ENCODE results near the gene FTL. TPM values are rescaled to one million over a fixed set of nuclear protein-coding genes. Genes with fewer than 3 reads are reported as not detected.

FTL gene
- total RNA-seq, result 1,218 and 2,784 TPM in 2 replicates

DNA sequence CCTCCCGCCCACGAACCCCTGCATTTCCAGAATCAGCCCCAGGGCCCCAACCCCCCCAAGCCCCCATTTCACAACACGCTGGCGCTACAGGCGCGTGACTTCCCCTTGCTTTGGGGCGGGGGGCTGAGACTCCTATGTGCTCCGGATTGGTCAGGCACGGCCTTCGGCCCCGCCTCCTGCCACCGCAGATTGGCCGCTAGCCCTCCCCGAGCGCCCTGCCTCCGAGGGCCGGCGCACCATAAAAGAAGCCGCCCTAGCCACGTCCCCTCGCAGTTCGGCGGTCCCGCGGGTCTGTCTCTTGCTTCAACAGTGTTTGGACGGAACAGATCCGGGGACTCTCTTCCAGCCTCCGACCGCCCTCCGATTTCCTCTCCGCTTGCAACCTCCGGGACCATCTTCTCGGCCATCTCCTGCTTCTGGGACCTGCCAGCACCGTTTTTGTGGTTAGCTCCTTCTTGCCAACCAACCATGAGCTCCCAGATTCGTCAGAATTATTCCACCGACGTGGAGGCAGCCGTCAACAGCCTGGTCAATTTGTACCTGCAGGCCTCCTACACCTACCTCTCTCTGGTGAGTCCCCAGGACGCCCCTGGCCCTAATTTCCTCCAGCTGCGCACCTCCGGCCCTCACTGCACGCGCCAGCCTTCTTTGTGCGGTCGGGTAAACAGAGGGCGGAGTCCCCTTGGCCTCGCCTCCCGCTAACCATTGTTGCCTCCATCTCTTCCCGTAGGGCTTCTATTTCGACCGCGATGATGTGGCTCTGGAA, at the start of gene FTL:
Gene FTL (plus strand): TSS at position 270 of the 766 bp plus-strand sequence. CDS start 199 bp downstream, at position 469.

DNA sequence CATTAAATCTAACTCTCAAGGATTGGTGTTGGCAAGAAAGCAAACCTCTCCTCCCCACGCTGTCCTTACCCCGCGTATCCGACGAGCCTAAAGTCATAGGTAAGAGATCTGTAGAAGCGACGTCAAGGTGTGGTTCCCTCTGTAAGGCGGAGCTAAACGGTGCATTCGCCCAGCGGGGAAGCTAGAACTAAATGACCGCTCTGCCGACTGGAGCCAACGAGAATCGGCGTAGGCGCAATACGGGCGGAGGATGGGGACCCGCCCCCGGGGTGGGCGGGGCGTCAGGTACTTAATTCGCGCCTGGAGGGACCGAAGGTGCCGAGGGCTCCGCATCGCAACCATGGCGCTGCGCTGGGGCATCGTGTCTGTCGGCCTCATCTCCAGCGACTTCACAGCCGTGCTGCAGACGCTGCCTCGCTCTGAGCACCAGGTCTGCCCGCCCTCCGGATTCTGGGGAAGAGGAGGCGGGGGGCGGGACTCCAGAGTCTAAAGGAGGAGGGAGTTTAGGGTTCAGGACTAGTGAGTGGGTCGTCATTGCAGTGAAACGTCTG, 31.7 kb upstream of the FTL start, which contains the start of gene DHDH:
Gene DHDH (plus strand): TSS at position 318 of the 551 bp plus-strand sequence. CDS start 23 bp downstream, at position 341.

DNA sequence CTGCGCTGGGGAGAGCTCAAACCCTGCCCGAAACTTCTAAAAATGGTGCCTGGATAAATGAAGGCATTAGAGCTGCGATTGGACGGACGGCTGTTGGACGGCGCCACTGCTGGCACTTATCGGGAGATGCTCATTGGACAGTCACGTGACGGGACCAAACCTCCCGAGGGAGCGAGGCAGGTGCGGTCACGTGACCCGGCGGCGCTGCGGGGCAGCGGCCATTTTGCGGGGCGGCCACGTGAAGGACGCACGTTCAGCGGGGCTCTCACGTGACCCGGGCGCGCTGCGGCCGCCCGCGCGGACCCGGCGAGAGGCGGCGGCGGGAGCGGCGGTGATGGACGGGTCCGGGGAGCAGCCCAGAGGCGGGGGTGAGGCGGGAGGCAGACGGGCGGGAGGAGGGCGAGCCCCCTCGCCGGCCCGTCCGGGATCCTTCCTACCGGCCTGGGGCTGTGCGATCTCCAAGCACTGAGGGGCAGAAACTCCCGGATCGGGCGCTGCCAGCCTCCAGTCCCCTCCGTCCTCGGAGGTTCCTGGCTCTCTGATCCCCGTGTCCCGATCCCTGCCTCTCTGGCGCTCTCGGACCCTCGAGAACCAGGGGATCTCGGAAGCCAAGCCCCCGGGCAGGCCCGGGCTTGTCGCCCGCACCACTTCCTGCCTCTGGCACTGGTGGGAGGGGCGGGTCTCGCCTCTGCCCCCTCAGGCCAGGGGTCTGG, 10.4 kb upstream of the FTL start, which contains the start of gene BAX:
Gene BAX (plus strand): TSS at position 281 of the 713 bp plus-strand sequence. CDS start 54 bp downstream, at position 335.

DNA sequence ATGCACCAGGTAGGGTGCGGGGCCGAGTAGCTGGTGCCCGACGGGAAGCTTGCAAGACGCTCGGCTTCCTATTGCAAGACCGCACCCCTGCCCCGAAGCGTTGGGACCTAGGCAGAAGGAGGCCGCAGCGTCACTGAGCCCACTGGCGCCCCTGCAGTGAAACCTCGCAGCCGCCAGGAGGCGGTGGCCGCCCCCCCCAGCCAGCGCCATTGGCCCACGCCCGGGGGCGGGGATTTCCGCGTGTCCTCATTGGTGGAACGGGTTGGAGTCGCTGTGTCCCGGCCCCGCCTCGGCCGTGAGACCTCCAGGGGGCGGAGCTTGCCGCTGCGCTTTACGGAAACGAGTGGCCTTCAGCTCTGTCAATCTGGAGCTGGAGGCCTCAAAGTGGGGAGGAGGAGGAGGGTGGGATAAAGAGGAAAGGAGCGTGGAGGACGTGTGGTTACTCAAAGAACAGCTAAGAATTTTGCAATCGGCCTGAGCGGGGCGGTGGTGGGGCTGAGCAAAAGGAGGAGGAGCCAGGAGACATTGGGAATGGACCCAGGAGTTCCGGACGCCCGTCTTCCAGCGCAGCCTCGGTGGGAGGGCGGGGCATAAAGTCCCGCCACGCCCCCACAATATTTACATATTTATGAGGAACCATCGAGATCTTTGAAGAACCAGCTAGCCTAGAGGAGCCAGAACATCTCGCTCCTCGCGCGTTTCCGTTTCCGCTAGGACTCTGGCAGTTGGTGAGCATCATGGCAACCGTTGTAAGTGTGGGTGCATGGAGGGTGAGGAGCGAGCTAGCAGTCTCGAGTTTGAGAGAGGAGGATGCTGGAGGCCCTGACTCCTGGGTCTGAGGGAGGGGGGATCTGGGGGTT, 28.3 kb downstream of the FTL start, which contains the start of the genes GYS1 and RUVBL2:
Gene GYS1 (minus strand): TSS at position 135 of the 860 bp plus-strand sequence. CDS start 197 bp downstream, outside the sequence.
Gene RUVBL2 (plus strand): TSS at position 713 of the 860 bp plus-strand sequence. CDS start 25 bp downstream, at position 738.

Other genes with a start within 250 kb of the FTL start
- gene MAMSTR, start 245.6 kb upstream of the FTL start, total RNA-seq, result 1.3 and 5.3 TPM in 2 replicates
- 3.8 and 4.7 TPM in 2 replicates for gene RASIP1, start 224.7 kb upstream of the FTL start, total RNA-seq
- gene IZUMO1, start 218.4 kb upstream of the FTL start, total RNA-seq, result not detected in 2 replicates
- 0.98 and 2.2 TPM in 2 replicates for gene FUT1, start 212.7 kb upstream of the FTL start, total RNA-seq
- not detected in 2 replicates for gene FGF21, start 209.8 kb upstream of the FTL start, total RNA-seq
- gene BCAT2, start 154.3 kb upstream of the FTL start, total RNA-seq, result 69.8 and 75.0 TPM in 2 replicates
- 2.0 and 24.1 TPM in 2 replicates for gene HSD17B14, start 128.8 kb upstream of the FTL start, total RNA-seq
- 2.8 and 12.4 TPM in 2 replicates for gene PLEKHA4, start 96.7 kb upstream of the FTL start, total RNA-seq
- gene PPP1R15A, start 92.9 kb upstream of the FTL start, total RNA-seq, result 22.8 and 32.2 TPM in 2 replicates
- gene TULP2, start 66.6 kb upstream of the FTL start, total RNA-seq, result not detected in 2 replicates
- gene NUCB1, start 65.0 kb upstream of the FTL start, total RNA-seq, result 196 and 317 TPM in 2 replicates
- 0.33 TPM in 1 of 2 replicates, not detected in the other for gene DHDH, start 31.6 kb upstream of the FTL start, total RNA-seq
- gene BAX, start 10.4 kb upstream of the FTL start, total RNA-seq, result 129 and 173 TPM in 2 replicates
- gene GYS1, start 28.0 kb downstream of the FTL start, total RNA-seq, result 34.2 and 47.6 TPM in 2 replicates
- gene RUVBL2, start 28.6 kb downstream of the FTL start, total RNA-seq, result 137 and 324 TPM in 2 replicates
- gene LHB, start 51.8 kb downstream of the FTL start, total RNA-seq, result 0.49 and 0.76 TPM in 2 replicates
- 0.33 TPM in 1 of 2 replicates, not detected in the other for gene CGB3, start 59.0 kb downstream of the FTL start, total RNA-seq
- 3.9 TPM in 1 of 2 replicates, not detected in the other for gene CGB2, start 66.6 kb downstream of the FTL start, total RNA-seq
- gene CGB1, start 71.6 kb downstream of the FTL start, total RNA-seq, result 3.7 TPM in 1 of 2 replicates, not detected in the other
- gene CGB5, start 78.5 kb downstream of the FTL start, total RNA-seq, result 0.38 and 2.1 TPM in 2 replicates
- 0.25 and 8.0 TPM in 2 replicates for gene CGB8, start 83.8 kb downstream of the FTL start, total RNA-seq
- 3.4 and 3.6 TPM in 2 replicates for gene CGB7, start 92.4 kb downstream of the FTL start, total RNA-seq
- 0.25 TPM in 1 of 2 replicates, not detected in the other for gene NTF4, start 99.5 kb downstream of the FTL start, total RNA-seq
- not detected in 2 replicates for gene KCNA7, start 107.4 kb downstream of the FTL start, total RNA-seq
- gene SNRNP70, start 120.1 kb downstream of the FTL start, total RNA-seq, result 155 and 218 TPM in 2 replicates
- 6.4 and 8.9 TPM in 2 replicates for gene LIN7B, start 149.1 kb downstream of the FTL start, total RNA-seq
- gene C19orf73, start 153.8 kb downstream of the FTL start, total RNA-seq, result 3.7 and 6.0 TPM in 2 replicates
- 2.4 and 2.7 TPM in 2 replicates for gene PPFIA3, start 154.2 kb downstream of the FTL start, total RNA-seq
- not detected in 2 replicates for gene HRC, start 190.1 kb downstream of the FTL start, total RNA-seq
- gene TRPM4, start 192.5 kb downstream of the FTL start, total RNA-seq, result 7.7 and 13.8 TPM in 2 replicates

Measured in mesangial cell (primary cell).